ENCODE results near the gene PFDN6. TPM values are rescaled to one million over a fixed set of nuclear protein-coding genes. Genes with fewer than 3 reads are reported as not detected.

Gene PFDN6
- total RNA-seq, 1 experiment from 2014 or later, result 104 TPM

- Histone ChIP-seq H3K4me3 (peak overlapping the region; percentile 68), H3K27ac (no peak overlapping the region), H3K27me3 (no peaks in the 10 kb centered on the region), H3K9me3 (replicated peaks) (no peaks in the 10 kb centered on the region), H3K4me1 (no peaks in the 10 kb centered on the region), H3K36me3 (no peaks in the 10 kb centered on the region)
- peak in 1 of 2 experiments; percentile 48 for DNase-seq
These were observed 8.1 kb downstream of the PFDN6 start for GRCh38 chr6:33297406-33297955.

DNA sequence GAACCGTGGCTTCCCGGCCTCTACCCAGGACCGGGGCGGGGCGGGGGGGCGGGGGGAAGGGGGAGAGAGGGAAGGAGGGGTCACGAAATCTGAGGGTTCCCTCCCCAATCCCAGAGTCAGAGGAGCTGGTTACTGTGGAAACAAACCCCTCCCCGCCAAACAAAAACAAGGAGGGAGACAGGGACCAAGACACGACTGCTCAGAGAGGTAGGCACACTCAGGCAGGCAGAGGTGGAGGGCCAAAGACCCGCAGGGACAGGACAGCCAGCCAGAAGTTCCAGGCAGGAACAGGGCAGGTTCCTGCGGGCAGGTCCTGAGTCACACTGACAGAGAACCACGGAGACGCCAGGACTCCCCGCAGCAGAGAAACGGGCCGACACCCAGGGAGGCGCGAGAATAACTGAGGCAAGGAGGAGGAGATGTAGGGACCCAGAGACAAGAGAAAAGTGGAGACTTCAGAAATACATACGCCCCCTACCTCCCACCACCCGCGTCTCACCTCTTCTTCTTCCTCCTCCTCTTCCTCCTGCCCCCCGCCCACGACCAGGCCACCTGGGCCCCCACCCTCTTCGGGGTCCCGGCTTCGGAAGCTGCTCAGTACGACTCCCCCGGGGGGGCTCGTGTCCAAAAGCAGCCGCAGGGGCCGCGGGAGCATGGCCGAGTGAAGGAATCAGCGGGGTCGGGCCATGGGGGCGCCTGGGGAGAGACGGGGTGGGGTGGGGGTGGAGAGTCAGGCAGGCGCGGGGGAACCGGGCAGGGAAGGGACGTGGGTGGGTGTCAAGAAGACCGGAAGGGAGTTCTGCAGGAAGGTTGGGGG is 8.8 kb downstream of the PFDN6 start:
- DNase-seq, result peak; percentile 78 to 84
- Histone ChIP-seq H3K36me3 (no peaks in the 10 kb centered on the region), H3K27ac (no peak overlapping the region; the same call in 1 of the 2 replicates)

GRCh38 chr6:33298773-33299236 is 9.4 kb downstream of the PFDN6 start, which contains the start of gene RGL2:
TSS of gene RGL2 (minus strand) at chr6:33298942. CDS start at chr6:33298610, 332 bp downstream.
- H3K36me3 ChIP-seq, result no peaks in the 10 kb centered on the region
- DNase-seq, result peak in 1 of 2 experiments; percentile 62

More for the DNA sequence above, 8.8 kb downstream of the PFDN6 start:
- peak overlapping the region; percentile 68 for H3K4me3 ChIP-seq
- H3K9me3 ChIP-seq (replicated peaks), result no peaks in the 10 kb centered on the region
- no peaks in the 10 kb centered on the region for H3K27me3 ChIP-seq
- no peaks in the 10 kb centered on the region for H3K4me1 ChIP-seq

GRCh38 chr6:33299237-33299944 is 10.0 kb downstream of the PFDN6 start:
- no peaks in the 10 kb centered on the region for H3K9me3 ChIP-seq (replicated peaks)
- H3K4me3 ChIP-seq, result peak overlapping the region; percentile 68
- peak overlapping the region; percentile 65 for H3K27ac ChIP-seq
- H3K4me1 ChIP-seq, result no peaks in the 10 kb centered on the region
- DNase-seq, result peak; percentile 93 to 95
- no peaks in the 10 kb centered on the region for H3K27me3 ChIP-seq
- no peaks in the 10 kb centered on the region for H3K36me3 ChIP-seq

More at GRCh38 chr6:33298773-33299236, 9.4 kb downstream of the PFDN6 start, which contains the start of gene RGL2:
- Histone ChIP-seq H3K9me3 (replicated peaks) (no peaks in the 10 kb centered on the region), H3K4me1 (no peaks in the 10 kb centered on the region), H3K27me3 (no peaks in the 10 kb centered on the region), H3K4me3 (peak within 1 kb of the TSS; percentile 68), H3K27ac (peak within 1 kb of the TSS; percentile 65)

DNA sequence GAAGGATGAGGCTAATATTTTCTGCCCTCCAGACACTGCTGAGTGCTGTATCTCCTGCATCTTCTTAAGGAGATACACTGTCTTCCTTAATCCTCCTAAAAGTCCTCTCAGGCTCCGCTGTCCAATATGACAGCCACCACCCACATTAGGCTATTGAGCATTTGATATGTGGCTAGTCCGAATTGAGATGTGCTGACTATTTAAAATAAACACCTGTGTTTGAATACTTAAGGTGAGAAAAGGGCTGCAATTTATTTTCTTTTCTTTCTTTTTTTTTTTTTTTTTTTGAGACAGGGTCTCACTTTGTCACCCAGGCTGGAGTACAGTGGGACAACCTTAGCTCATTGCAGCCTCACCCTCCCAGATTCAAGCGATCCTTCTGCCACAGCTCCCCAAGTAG is 12.5 kb downstream of the PFDN6 start:
- Histone ChIP-seq H3K4me1 (no peaks in the 10 kb centered on the region), H3K36me3 (no peaks in the 10 kb centered on the region), H3K9me3 (replicated peaks) (no peaks in the 10 kb centered on the region), H3K27ac (no peak overlapping the region), H3K27me3 (no peaks in the 10 kb centered on the region), H3K4me3 (no peak overlapping the region)
- no peak for DNase-seq

DNA sequence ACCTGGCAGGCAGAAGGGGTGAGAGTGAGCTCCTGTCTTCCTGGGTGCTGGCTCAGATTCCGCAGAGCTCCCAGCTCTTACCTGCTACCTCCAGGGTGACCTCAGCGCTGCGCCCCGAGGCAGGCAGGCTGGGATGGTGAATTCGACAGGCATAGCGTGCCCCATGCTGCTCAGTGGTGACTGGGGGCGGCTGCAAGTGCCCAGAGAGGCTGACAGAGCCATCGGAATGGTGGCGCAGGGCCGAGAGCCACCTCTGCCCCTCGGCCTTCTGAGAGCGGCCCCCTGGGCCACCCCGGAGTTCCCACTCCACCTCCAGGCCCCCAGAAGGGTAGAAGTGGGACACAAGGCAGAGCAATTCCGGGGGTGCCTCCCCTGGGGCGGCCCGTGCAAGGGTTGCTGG is 14.8 kb downstream of the PFDN6 start:
- no peaks in the 10 kb centered on the region for H3K36me3 ChIP-seq

DNA sequence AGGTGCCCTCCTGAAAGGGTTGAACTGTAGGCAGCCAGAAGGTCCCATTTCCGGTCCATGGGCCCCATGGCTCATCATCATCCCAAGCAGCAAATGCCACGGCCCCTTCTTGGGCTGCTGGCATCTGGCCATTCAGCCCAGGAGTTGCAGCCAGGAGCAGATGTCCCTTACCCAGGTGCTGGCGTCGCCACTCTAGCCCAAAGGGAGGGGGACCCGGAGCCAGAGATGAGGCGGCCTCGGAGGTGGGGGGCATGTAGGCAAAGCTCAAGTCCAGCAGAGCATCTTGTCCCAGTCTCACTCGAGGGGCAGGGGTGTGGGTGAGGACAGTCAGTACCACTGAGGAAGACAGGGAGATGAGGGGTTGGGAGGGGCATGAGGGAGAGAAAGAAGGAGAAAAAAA is 15.7 kb downstream of the PFDN6 start:
- Histone ChIP-seq H3K4me1 (no peaks in the 10 kb centered on the region), H3K27ac (no peak overlapping the region), H3K9me3 (replicated peaks) (no peaks in the 10 kb centered on the region), H3K36me3 (no peaks in the 10 kb centered on the region), H3K27me3 (no peaks in the 10 kb centered on the region), H3K4me3 (no peak overlapping the region)
- no peak for DNase-seq

More for the DNA sequence above, 14.8 kb downstream of the PFDN6 start:
- Histone ChIP-seq H3K4me3 (no peak overlapping the region), H3K4me1 (no peaks in the 10 kb centered on the region), H3K9me3 (replicated peaks) (no peaks in the 10 kb centered on the region), H3K27ac (no peak overlapping the region), H3K27me3 (no peaks in the 10 kb centered on the region)
- no peak for DNase-seq

DNA sequence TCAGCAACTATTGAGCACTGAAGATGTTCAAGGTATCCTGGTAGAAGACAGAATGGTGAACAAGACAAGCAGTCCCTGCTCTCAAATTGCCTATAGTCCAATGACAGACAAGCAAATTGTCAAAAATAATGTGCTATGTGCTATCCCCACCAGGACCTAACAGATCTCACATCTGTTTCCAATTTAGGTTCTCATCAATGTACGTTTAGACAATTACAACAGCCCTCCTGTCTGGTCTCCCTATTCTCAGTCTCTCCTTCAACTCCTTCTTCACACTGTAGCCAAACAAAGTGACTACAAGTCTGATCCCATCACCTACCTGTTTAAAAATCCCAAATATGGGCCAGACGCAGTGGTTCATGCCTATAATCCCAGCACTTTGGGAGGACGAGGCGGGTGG is 17.0 kb downstream of the PFDN6 start:
- H3K4me1 ChIP-seq, result no peaks in the 10 kb centered on the region
- H3K36me3 ChIP-seq, result no peaks in the 10 kb centered on the region
- H3K9me3 ChIP-seq (replicated peaks), result no peaks in the 10 kb centered on the region

GRCh38 chr6:33312361-33313104 is 23.1 kb downstream of the PFDN6 start:
- Histone ChIP-seq H3K27ac (no peak overlapping the region), H3K4me1 (peaks cover 3% of the 10 kb centered on the region; the same call in 1 of the 2 replicates), H3K9me3 (replicated peaks) (no peaks in the 10 kb centered on the region), H3K36me3 (no peaks in the 10 kb centered on the region), H3K27me3 (no peaks in the 10 kb centered on the region), H3K4me3 (peak overlapping the region; percentile 74)
- peak; percentile 31 to 49 for DNase-seq

More for the DNA sequence above, 17.0 kb downstream of the PFDN6 start:
- no peak for DNase-seq
- H3K27ac ChIP-seq, result no peak overlapping the region
- H3K27me3 ChIP-seq, result no peaks in the 10 kb centered on the region
- H3K4me3 ChIP-seq, result no peak overlapping the region

GRCh38 chr6:33313105-33313708 is 23.8 kb downstream of the PFDN6 start:
- Histone ChIP-seq H3K27ac (peak overlapping the region; percentile 28; the same call in 1 of the 2 replicates), H3K36me3 (no peaks in the 10 kb centered on the region), H3K9me3 (replicated peaks) (no peaks in the 10 kb centered on the region), H3K4me3 (peak overlapping the region; percentile 74), H3K27me3 (no peaks in the 10 kb centered on the region), H3K4me1 (peaks cover 3% of the 10 kb centered on the region; the same call in 1 of the 2 replicates)
- peak; percentile 39 to 53 for DNase-seq

DNA sequence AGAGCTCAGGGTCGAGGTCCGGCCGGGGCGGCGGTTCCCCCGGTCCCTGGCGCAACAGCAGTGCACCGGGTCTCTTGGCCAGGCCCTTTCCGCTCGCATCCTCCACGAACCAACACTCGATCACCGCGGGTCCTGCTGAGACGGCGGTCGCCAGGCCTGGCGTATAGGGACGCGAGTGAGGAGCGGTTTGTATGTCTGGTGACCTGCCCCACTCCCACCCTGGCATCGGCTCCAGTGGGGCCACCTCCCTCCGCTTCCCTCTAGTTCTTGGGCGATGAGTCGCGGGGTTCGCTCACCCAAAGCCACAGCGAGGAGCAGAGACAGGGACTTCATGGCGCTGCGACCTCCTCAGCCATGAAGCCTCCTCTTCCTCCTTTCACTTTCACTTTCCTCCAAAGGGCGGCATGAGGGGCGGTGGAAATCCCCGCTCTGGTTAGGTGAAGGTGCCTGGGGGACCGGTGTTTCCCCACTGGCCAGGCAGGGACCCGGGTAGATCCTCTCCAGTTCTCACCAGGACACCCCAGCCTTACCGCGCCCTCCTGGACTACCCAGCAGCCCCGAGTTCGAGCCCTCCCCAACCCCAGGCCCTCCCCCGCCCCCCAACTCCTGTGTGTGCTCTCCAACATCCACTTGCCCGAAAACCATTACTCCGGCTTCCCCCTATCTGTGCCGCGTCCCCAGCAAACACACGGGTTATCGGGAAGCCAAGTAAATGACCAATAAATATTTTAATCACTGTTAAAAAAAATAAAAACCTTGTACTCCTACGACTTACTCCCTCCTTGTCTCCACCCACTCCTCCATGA is 24.5 kb downstream of the PFDN6 start, which contains the start of gene TAPBP:
TAPBP (minus strand) TSS at position 370 of the 806 bp plus-strand sequence; CDS start at position 333, 37 bp downstream.
- DNase-seq, result peak; percentile 45 to 59
- H3K36me3 ChIP-seq, result peaks cover 6% of the 10 kb centered on the region; the same call in 1 of the 2 replicates
- H3K4me3 ChIP-seq, result peak within 1 kb of the TSS; percentile 74
- peaks cover 7% of the 10 kb centered on the region for H3K4me1 ChIP-seq
- H3K27ac ChIP-seq, result peak within 1 kb of the TSS; percentile 28; the same call in 1 of the 2 replicates
- no peaks in the 10 kb centered on the region for H3K9me3 ChIP-seq (replicated peaks)
- H3K27me3 ChIP-seq, result no peaks in the 10 kb centered on the region

- Histone ChIP-seq H3K4me3 (peak overlapping the region; percentile 74), H3K9me3 (replicated peaks) (no peaks in the 10 kb centered on the region), H3K4me1 (peaks cover 7% of the 10 kb centered on the region), H3K27ac (no peak overlapping the region), H3K36me3 (peaks cover 11% of the 10 kb centered on the region), H3K27me3 (no peaks in the 10 kb centered on the region)
- peak in 1 of 2 experiments; percentile 28 for DNase-seq
These were observed 25.1 kb downstream of the PFDN6 start for GRCh38 chr6:33314515-33314942.

Measured in SJCRH30 (cell line).